NCI-H526 (cell line): ENCODE measurements around the gene RAD51AP1.

Experiments
- DNase-seq, 2 experiments: peaks; one replicate each; lab custom pipeline; 2025; lab: John Stamatoyannopoulos, UW

Gene RAD51AP1

GRCh38 chr12:4545195-4545594 is 6.5 kb downstream of the RAD51AP1 start:
- DNase-seq: peak in 1 of 2 experiments; percentile 6

GRCh38 chr12:4552191-4552590 is 13.5 kb downstream of the RAD51AP1 start:
- no peak for DNase-seq

GRCh38 chr12:4553943-4554342 is 15.3 kb downstream of the RAD51AP1 start:
- DNase-seq: no peak

- no peak for DNase-seq
Observed at GRCh38 chr12:4555804-4556203, 17.1 kb downstream of the RAD51AP1 start.

- DNase-seq: no peak
Observed at GRCh38 chr12:4556735-4557530, 18.2 kb downstream of the RAD51AP1 start.

GRCh38 chr12:4557586-4557985 is 18.9 kb downstream of the RAD51AP1 start:
- no peak for DNase-seq

GRCh38 chr12:4558171-4558570 is 19.5 kb downstream of the RAD51AP1 start:
- DNase-seq: no peak

GRCh38 chr12:4562034-4562657 is 23.5 kb downstream of the RAD51AP1 start, which contains the start of gene DYRK4:
DYRK4 (plus strand) TSS chr12:4562208; CDS start chr12:4562246, 38 bp downstream.
- DNase-seq: peak; percentile 55 to 88

GRCh38 chr12:4563336-4563735 is 24.6 kb downstream of the RAD51AP1 start:
- no peak for DNase-seq

GRCh38 chr12:4564818-4565217 is 26.1 kb downstream of the RAD51AP1 start:
- no peak for DNase-seq

- DNase-seq: no peak
Observed at GRCh38 chr12:4566474-4566873, 27.8 kb downstream of the RAD51AP1 start.

- no peak for DNase-seq
Observed at GRCh38 chr12:4567073-4567881, 28.6 kb downstream of the RAD51AP1 start.

GRCh38 chr12:4569261-4569660 is 30.6 kb downstream of the RAD51AP1 start:
- DNase-seq: no peak

GRCh38 chr12:4572680-4573079 is 34.0 kb downstream of the RAD51AP1 start:
- DNase-seq: no peak

- peak; percentile 1 to 45 for DNase-seq
Observed at GRCh38 chr12:4579305-4580102, 40.8 kb downstream of the RAD51AP1 start.

- DNase-seq: no peak
Observed at GRCh38 chr12:4580281-4580688, 41.6 kb downstream of the RAD51AP1 start.

- DNase-seq: peak; percentile 25 to 65
Observed at GRCh38 chr12:4584281-4584680, 45.6 kb downstream of the RAD51AP1 start.

GRCh38 chr12:4584896-4585295 is 46.2 kb downstream of the RAD51AP1 start:
- no peak for DNase-seq

GRCh38 chr12:4586500-4586899 is 47.8 kb downstream of the RAD51AP1 start:
- DNase-seq: no peak

GRCh38 chr12:4587108-4587507 is 48.4 kb downstream of the RAD51AP1 start:
- DNase-seq: no peak

- DNase-seq: no peak
Observed at GRCh38 chr12:4588916-4589315, 50.2 kb downstream of the RAD51AP1 start.

GRCh38 chr12:4589941-4590340 is 51.3 kb downstream of the RAD51AP1 start:
- DNase-seq: no peak
